NCI-H128 (cell line): ENCODE measurements around the gene ACSM3.
"Not testable (repeated sequence)": the region's sequence is repeated elsewhere in the genome, so short reads cannot be mapped to it uniquely, and the experiment has no call there.

Source experiments
- DNase-seq: peaks from one replicate; lab custom pipeline; 2025; ENCODE audit not compliant: unreplicated experiment; lab: John Stamatoyannopoulos, UW

ACSM3 gene

GRCh38 chr16:20755799-20756198 is 8.0 kb upstream of the ACSM3 start:
- DNase-seq, result not testable (repeated sequence)

GRCh38 chr16:20760346-20760745 is 3.5 kb upstream of the ACSM3 start:
- no peak for DNase-seq

DNA sequence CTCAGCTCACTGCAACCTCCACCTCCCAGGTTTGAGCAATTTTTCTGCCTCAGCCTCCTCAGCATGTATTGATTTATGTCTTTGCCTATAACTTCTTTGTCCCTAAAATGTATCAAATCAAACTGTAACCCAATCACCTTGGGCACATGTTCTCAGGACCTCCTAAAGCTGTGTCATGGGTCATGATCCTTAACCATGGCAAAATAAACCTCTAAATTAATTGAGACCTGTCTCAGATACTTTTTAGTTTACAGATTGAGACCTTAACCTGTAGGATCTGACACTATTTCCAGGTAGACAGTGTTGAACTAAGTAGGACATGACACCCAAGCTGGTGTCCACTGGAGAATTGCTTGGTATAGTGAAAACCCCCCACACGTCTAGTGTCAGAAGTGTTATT is 2.6 kb upstream of the ACSM3 start:
- DNase-seq, result no peak

DNA sequence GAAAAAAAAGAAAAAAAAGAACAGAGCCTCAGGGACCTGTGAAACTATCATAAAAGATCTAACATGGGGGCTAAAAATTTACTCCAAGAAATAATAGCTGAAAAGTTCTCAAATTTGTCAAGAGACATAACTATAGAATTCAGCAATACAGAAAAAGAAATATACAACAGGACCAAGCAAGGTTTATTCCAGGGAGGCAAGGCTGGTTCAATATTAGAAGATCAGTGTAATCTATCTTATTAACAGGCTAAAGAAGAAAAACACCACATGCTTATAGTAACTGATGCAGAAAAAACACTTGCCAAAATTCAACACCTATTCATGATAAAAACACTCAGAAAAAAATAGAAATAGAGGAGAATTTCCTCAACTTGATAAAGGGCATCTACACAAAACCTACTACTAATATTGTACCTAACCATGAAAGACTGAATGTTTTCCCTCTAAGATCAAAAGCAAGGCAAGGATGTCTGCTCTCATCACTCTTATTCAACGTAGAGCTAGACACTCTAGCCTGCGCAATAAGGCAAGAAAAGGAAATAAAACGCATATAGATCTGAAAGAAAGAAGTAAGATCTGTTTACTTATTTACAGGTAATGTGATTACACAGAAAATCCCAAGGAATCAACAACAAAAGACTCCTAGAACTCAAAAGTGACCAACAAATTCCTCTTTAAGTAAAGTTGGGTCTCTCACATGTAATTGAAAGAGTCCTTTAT is 1.2 kb upstream of the ACSM3 start:
- no peak for DNase-seq

DNA sequence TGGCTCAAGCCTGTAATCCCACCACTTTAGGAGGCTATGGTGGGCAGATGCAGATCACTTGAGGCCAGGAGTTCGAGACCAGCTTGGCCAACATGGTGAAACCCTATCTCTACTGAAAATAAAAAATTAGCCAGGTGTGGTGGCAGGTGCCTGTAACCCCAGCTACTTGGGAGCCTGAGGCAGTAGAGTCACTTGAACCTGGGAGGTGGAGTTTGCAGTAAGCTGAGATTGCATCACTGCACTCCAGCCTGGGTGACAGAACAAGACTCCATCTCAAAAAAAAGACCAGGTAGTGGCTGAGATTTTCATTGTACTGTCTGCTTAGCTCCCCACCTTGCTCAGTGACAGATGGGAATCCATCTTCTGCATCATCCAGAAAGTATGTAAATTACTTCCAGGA is 634 bp downstream of the ACSM3 start:
- DNase-seq, result not testable (repeated sequence)

DNA sequence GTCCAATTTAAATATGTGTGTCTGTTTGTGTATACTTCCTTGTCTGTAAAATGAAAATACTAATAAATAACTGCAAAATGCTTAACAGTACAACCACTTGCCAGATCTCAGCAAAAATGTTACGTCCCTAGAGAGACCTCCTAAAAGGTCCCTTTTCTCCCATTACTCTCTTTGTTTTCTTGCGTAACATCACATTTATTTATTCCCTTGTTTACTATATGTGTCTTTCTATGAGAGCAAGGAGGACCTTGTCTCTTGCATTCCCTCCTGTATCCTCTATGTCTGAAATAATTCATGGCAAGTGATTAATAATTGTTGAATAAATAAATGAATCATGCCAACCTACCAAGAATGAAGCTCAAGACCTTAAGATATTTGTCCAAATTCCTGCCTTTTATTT is 1.9 kb downstream of the ACSM3 start:
- DNase-seq, result no peak

DNA sequence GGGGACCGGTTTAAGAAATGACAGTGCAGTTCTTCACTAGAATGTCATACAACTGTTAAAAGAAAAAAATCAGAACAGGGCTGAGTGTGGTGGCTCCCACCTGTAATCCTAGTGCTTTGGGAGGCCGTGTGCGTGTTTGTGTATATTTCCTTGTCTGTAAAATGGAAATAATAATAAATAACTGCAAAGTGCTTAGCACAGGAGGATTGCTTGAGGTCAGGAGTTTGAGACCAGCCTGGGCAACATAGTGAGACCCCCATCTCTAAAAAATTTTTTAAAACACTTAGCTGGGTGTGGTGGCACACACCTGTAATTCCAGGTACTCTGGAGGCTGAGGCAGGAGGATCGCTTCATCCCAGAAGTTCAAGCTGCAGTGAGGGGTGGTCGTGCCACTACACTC is 2.5 kb downstream of the ACSM3 start:
- DNase-seq, result no peak

- DNase-seq, result no peak
Observed at GRCh38 chr16:20767577-20767976, 3.8 kb downstream of the ACSM3 start.

GRCh38 chr16:20768121-20768520 is 4.3 kb downstream of the ACSM3 start:
- DNase-seq, result no peak

- no peak for DNase-seq
Observed at GRCh38 chr16:20768818-20769217, 5.0 kb downstream of the ACSM3 start.

- DNase-seq, result no peak
Observed at GRCh38 chr16:20773679-20774078, 9.9 kb downstream of the ACSM3 start.

GRCh38 chr16:20774703-20775362 is 11.0 kb downstream of the ACSM3 start:
- no peak for DNase-seq

- no peak for DNase-seq
Observed at GRCh38 chr16:20781697-20782096, 17.9 kb downstream of the ACSM3 start.

- no peak for DNase-seq
Observed at GRCh38 chr16:20782470-20782869, 18.7 kb downstream of the ACSM3 start.

GRCh38 chr16:20784204-20784603 is 20.4 kb downstream of the ACSM3 start:
- no peak for DNase-seq

DNA sequence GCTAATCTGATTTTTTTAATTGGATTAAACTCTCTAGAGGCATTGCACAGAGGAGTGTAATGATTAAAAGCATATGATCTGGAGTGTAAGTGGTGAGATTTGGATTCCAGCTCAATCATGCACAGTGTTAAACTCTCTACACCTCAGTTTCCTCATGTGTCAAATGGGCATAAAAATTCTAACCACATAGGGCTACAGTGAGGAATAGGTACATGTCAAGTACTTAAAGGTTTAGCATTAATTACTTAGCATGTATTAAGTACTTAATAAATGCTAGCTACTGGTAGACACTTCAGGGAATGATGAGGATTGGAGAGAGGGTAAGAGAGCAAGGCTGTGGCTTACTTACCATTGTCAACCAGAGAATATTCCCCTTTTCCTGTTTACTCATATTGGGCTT is 25.3 kb downstream of the ACSM3 start:
- no peak for DNase-seq

GRCh38 chr16:20791923-20792612 is 28.3 kb downstream of the ACSM3 start:
- no peak for DNase-seq

GRCh38 chr16:20798364-20798763 is 34.5 kb downstream of the ACSM3 start:
- DNase-seq, result no peak

DNA sequence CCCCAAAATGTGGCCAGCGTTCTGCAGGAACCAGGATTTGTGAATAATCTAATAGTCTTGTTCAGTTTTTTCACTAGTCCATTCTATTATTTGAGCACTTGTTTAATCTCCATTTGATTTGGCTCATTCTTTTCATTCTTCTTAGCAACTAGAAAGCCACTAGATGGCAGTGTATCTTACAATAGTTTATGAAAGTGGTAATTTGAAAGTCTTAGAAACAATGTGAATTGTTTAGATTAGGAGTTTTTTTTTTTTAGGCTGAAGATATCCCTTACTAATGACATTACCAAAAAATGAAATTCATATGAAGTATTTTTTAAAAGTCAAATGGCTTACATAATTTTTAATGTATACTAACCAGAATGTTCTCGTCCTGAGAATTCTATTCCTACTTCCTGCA is 35.8 kb downstream of the ACSM3 start:
- no peak for DNase-seq

- no peak for DNase-seq
Observed at GRCh38 chr16:20801278-20801677, 37.5 kb downstream of the ACSM3 start.

- DNase-seq, result no peak
Observed at GRCh38 chr16:20803192-20803560, 39.4 kb downstream of the ACSM3 start.

GRCh38 chr16:20803561-20804214 is 39.9 kb downstream of the ACSM3 start:
- DNase-seq, result no peak
